Neural cell (in vitro differentiated cells): ENCODE results near the gene SPATS2. TPM values are rescaled to one million over a fixed set of nuclear protein-coding genes. Genes with fewer than 3 reads are reported as not detected.

Source experiments
- H2AFZ ChIP-seq: fragments of 200-600, 300-800 bp; sonication (generic), shearing (Covaris generic); 2 replicates; pipeline ENCODE4 v1.6.0; 2014; ENCODE audit warnings: low read depth, mild to moderate bottlenecking, antibody characterized with exemption, low read length, moderate library complexity
- H3F3A ChIP-seq: fragments of 200-600 bp; shearing (Covaris generic); 2 replicates; pipeline ENCODE4 v1.6.1; 2016; ENCODE audit warnings: mild to moderate bottlenecking, moderate library complexity, mixed read lengths, antibody characterized with exemption, low read length; ENCODE audit not compliant: insufficient read depth, poor library complexity, severe bottlenecking
- H3K27ac ChIP-seq: fragments of 200-600, 300-800 bp; sonication (generic), shearing (Covaris generic); 2 replicates; pipeline ENCODE4 v1.5.1; 2014; ENCODE audit warnings: mild to moderate bottlenecking, low read length, moderate library complexity
- H3K27me3 ChIP-seq: fragments of 300-800, 200-600 bp; sonication (generic), shearing (Covaris generic); 2 replicates; pipeline ENCODE4 v1.6.0; 2014; ENCODE audit warnings: mild to moderate bottlenecking, low read depth, low read length, moderate library complexity; ENCODE audit not compliant: insufficient read depth
- H3K36me3 ChIP-seq: fragments of 300-800, 200-600 bp; sonication (generic), shearing (Covaris generic); 2 replicates; pipeline ENCODE4 v1.5.1; 2014; ENCODE audit warnings: mild to moderate bottlenecking, antibody characterized with exemption, low read length, moderate library complexity; ENCODE audit not compliant: insufficient read depth
- H3K4me2 ChIP-seq: fragments of 300-800, 200-600 bp; sonication (generic), shearing (Covaris generic); 2 replicates; pipeline ENCODE4 v1.6.0; 2014; ENCODE audit warnings: mild to moderate bottlenecking, low read length
- H3K4me3 ChIP-seq: fragments of 300-800, 200-600 bp; sonication (generic), shearing (Covaris generic); 2 replicates; pipeline ENCODE4 v1.5.1; 2014; ENCODE audit warnings: mild to moderate bottlenecking, low read length, moderate library complexity
- H3K79me2 ChIP-seq: fragments of 200-600 bp; shearing (Covaris generic); replicated peaks from 2 replicates; pipeline ENCODE4 v1.6.0; 2014; ENCODE audit warnings: mild to moderate bottlenecking, low read length, moderate library complexity; ENCODE audit not compliant: insufficient read depth
- H3K9ac ChIP-seq: fragments of 300-800, 200-600 bp; sonication (generic), shearing (Covaris generic); 2 replicates; pipeline ENCODE4 v1.6.1; 2016; ENCODE audit warnings: mild to moderate bottlenecking, low read length, mixed read lengths
- H3K9me2 ChIP-seq: fragments of 200-600 bp; shearing (Covaris generic); 2 replicates; pipeline ENCODE4 v1.6.1; 2016; ENCODE audit warnings: mild to moderate bottlenecking, low read length, mixed read lengths; ENCODE audit not compliant: insufficient read depth
- H3K9me3 ChIP-seq: fragments of 200-600, 300-800 bp; sonication (generic), shearing (Covaris generic); 2 replicates; pipeline ENCODE4 v1.6.1; 2016; ENCODE audit warnings: mild to moderate bottlenecking, mixed run types, low read length, moderate library complexity, mixed read lengths
- H4K20me1 ChIP-seq: fragments of 200-600 bp; shearing (Covaris generic); 2 replicates; pipeline ENCODE4 v1.6.1; 2016; ENCODE audit warnings: mild to moderate bottlenecking, mixed run types; ENCODE audit not compliant: insufficient read depth
- CTCF ChIP-seq: fragments of 450-650 bp; IDR thresholded peaks from 2 replicates; pipeline ENCODE4 v1.5.1; 2014; ENCODE audit warnings: antibody characterized with exemption, mild to moderate bottlenecking, moderate library complexity; ENCODE audit not compliant: poor library complexity, severe bottlenecking
- EP300 ChIP-seq: fragments of 450-650 bp; conservative IDR thresholded peaks from 2 replicates; pipeline ENCODE4 v1.6.1; 2014; ENCODE audit warnings: antibody characterized with exemption, mild to moderate bottlenecking, moderate library complexity; ENCODE audit not compliant: poor library complexity, severe bottlenecking
- EZH2 ChIP-seq: fragments of 200-600, 300-800 bp; shearing (Covaris generic), sonication (generic); IDR thresholded peaks from 2 replicates; pipeline ENCODE4 v1.6.1; 2014; ENCODE audit warnings: antibody characterized with exemption, low read length, borderline replicate concordance, mild to moderate bottlenecking; ENCODE audit not compliant: insufficient read depth, poor library complexity, severe bottlenecking
- MXI1 ChIP-seq: fragments of 450-650 bp; conservative IDR thresholded peaks from 2 replicates; pipeline ENCODE4 v1.6.1; 2014; ENCODE audit warnings: antibody characterized with exemption, mild to moderate bottlenecking; ENCODE audit not compliant: poor library complexity, severe bottlenecking
- POLR2AphosphoS5 ChIP-seq: IDR thresholded peaks from 2 replicates; pipeline ENCODE4 v1.6.1; 2012
- RAD21 ChIP-seq: fragments of 450-650 bp; conservative IDR thresholded peaks from 2 replicates; pipeline ENCODE4 v1.6.1; 2014; ENCODE audit warnings: antibody characterized with exemption, mild to moderate bottlenecking, moderate library complexity
- REST ChIP-seq: IDR thresholded peaks from 2 replicates; pipeline ENCODE4 v1.6.1; 2012; ENCODE audit warnings: borderline replicate concordance
- SMC3 ChIP-seq: fragments of 450-650 bp; conservative IDR thresholded peaks from 2 replicates; pipeline ENCODE4 v1.6.1; 2014; ENCODE audit warnings: antibody characterized with exemption, mild to moderate bottlenecking, moderate library complexity; ENCODE audit not compliant: poor library complexity
- TAF1 ChIP-seq: IDR thresholded peaks from 2 replicates; pipeline ENCODE4 v1.6.1; 2012; ENCODE audit warnings: low read depth
- polyA plus RNA-seq: library from polyadenylated mRNA; depleted of rRNA; stranded (reverse); fragments of >200 nt; gene quantifications from 2 replicates; pipeline ENCODE4 v1.2.3, GENCODE V29; 2014

The SPATS2 gene
- polyA plus RNA-seq, 1 donor from 2014 or later: 58.4 TPM

- Histone ChIP-seq H3K79me2 (peaks cover 4% of the 10 kb centered on the region), H3K9me3 (no peaks in the 10 kb centered on the region), H4K20me1 (no peaks in the 10 kb centered on the region), H2AFZ (no peak overlapping the region), H3K36me3 (no peaks in the 10 kb centered on the region), H3K4me3 (no peak overlapping the region), H3F3A (no peaks in the 10 kb centered on the region), H3K9ac (no peak overlapping the region), H3K27me3 (no peaks in the 10 kb centered on the region), H3K9me2 (no peaks in the 10 kb centered on the region), H3K4me2 (no peak overlapping the region), H3K27ac (no peak overlapping the region)
- TF ChIP-seq EZH2: no peak
- TF ChIP-seq RAD21: no peak
- no peak for TF ChIP-seq MXI1
- no peak for TF ChIP-seq POLR2AphosphoS5
- no peak for TF ChIP-seq EP300
- TF ChIP-seq REST: no peak
- TF ChIP-seq TAF1: no peak
Observed at GRCh38 chr12:49417558-49417957, 50.3 kb downstream of the SPATS2 start.

GRCh38 chr12:49420556-49420955, 53.3 kb downstream of the SPATS2 start:
- no peak overlapping the region for H3K4me2 ChIP-seq
- H4K20me1 ChIP-seq: no peaks in the 10 kb centered on the region
- H3K9me2 ChIP-seq: no peaks in the 10 kb centered on the region
- peaks cover 4% of the 10 kb centered on the region for H3K79me2 ChIP-seq
- H3K9ac ChIP-seq: no peak overlapping the region
- no peaks in the 10 kb centered on the region for H3K9me3 ChIP-seq
- no peaks in the 10 kb centered on the region for H3K27me3 ChIP-seq
- no peaks in the 10 kb centered on the region for H3F3A ChIP-seq
- H3K4me3 ChIP-seq: no peak overlapping the region
- H3K27ac ChIP-seq: no peak overlapping the region
- H2AFZ ChIP-seq: no peak overlapping the region
- H3K36me3 ChIP-seq: no peaks in the 10 kb centered on the region
- TF ChIP-seq EP300 (no peak), POLR2AphosphoS5 (no peak), EZH2 (no peak), REST (no peak), TAF1 (no peak), RAD21 (no peak), CTCF (no peak), SMC3 (no peak), MXI1 (no peak)
